Esophagus squamous epithelium (tissue), 5 donors: ENCODE data around the gene MICA. TPM values are rescaled to one million over a fixed set of nuclear protein-coding genes. Genes with fewer than 3 reads are reported as not detected.
"Not testable (repeated sequence)": the region's sequence is repeated elsewhere in the genome, so short reads cannot be mapped to it uniquely, and the experiment has no call there.

ENCODE experiments used
- DNase-seq: peaks from one replicate; lab custom pipeline; 2025; lab: John Stamatoyannopoulos, UW
- H3K27ac ChIP-seq, 4 donors: fragments of 200-600 bp; sonication (generic); one replicate each; pipeline ENCODE4 v1.5.1; 2016 to 2019; ENCODE audit warnings: mild to moderate bottlenecking in 1 of 4
- H3K27me3 ChIP-seq, 4 donors: fragments of 200-600 bp; sonication (generic); 1 replicate in 3 of 4; 2 replicates in 1 of 4; pipeline versions ENCODE4 v1.5.1 to v1.6.0; 2017 to 2021; ENCODE audit warnings: antibody characterized with exemption in 1 of 4
- H3K36me3 ChIP-seq, 3 donors: fragments of 200-600 bp; sonication (generic); one replicate each; pipeline ENCODE4 v1.5.1; 2016 to 2019
- H3K4me1 ChIP-seq, 3 donors: fragments of 200-600 bp; sonication (generic); one replicate each; pipeline ENCODE4 v1.5.1; 2017 to 2019
- H3K4me3 ChIP-seq, 4 donors: fragments of 200-600 bp; sonication (generic); 1 replicate in 3 of 4; 2 replicates in 1 of 4; pipeline ENCODE4 v1.5.1; 2016 to 2019; ENCODE audit warnings: mild to moderate bottlenecking in 2 of 4, moderate library complexity in 1 of 4
- H3K9me3 ChIP-seq, 3 donors: fragments of 200-600 bp; sonication (generic); one replicate each; pipeline ENCODE4 v1.5.1; 2016 to 2019
- CTCF ChIP-seq, 6 experiments: fragments of 450-650 bp in 4 of 6; fragments of 200-600 bp in 2 of 6; sonication (generic) in 2 of 6; IDR thresholded peaks; one replicate each; pipeline ENCODE4 v1.5.1; 2016 to 2019; ENCODE audit warnings: antibody characterized with exemption in 6 of 6, mild to moderate bottlenecking in 4 of 6, moderate library complexity in 4 of 6
- POLR2A ChIP-seq, 4 donors: fragments of 450-650 bp; IDR thresholded peaks; one replicate each; pipeline ENCODE4 v1.6.1; 2017; ENCODE audit warnings: antibody characterized with exemption in 4 of 4, mild to moderate bottlenecking in 4 of 4, moderate library complexity in 3 of 4
- WGBS, 2 donors: methylation state at CpG; one replicate each; pipeline ENCODE4 v1.1.5; 2018; 5-methylcytosine and 5-hydroxymethylcytosine counted together
- intact Hi-C: fragments of 100-400 bp; cut with DNase I; formaldehyde crosslinking; loops from one replicate; pipeline ENCODE4 v1.15.0; 2022
- total RNA-seq, 4 donors: library from RNA; depleted of rRNA; stranded (reverse); fragments of >200 nt; gene quantifications; one replicate each; pipeline ENCODE4 v1.1.0, GENCODE V29; 2016
- donor health status: DM: yes; HTN: yes; CAD: no.

Gene MICA
- total RNA-seq, 4 donors from 2014 or later = 7.5 to 10.1 (median 8.8) TPM

GRCh38 chr6:31400467-31401289 is 2.7 kb upstream of the MICA start:
- peak overlapping the region; percentile 96 to 99 (median 99) for H3K27ac ChIP-seq
- DNase-seq = no peak
- no peaks in the 10 kb centered on the region for H3K36me3 ChIP-seq
- H3K4me3 ChIP-seq = peak overlapping the region; percentile 70 to 85 (median 79)
- intact Hi-C loops = no loop called here
- TF ChIP-seq CTCF (IDR thresholded peaks at IDR 0.05) = no peak
- peak in 1 of 4 donors; percentile 56 for TF ChIP-seq POLR2A (IDR thresholded peaks at IDR 0.05)
- H3K9me3 ChIP-seq = no peaks in the 10 kb centered on the region
- peaks cover 14 to 79% (median 41%) of the 10 kb centered on the region in 3 donors for H3K4me1 ChIP-seq
- H3K27me3 ChIP-seq = no peaks in the 10 kb centered on the region
- WGBS, 2 donors = 1 to 2% methylated on average over 22 to 25 of the region's 30 CpGs

- DNase-seq = no peak
- peak overlapping the region; percentile 96 to 99 (median 99) for H3K27ac ChIP-seq
- H3K36me3 ChIP-seq = no peaks in the 10 kb centered on the region
- TF ChIP-seq POLR2A (IDR thresholded peaks at IDR 0.05) (peak in 2 of 4 donors; percentile 42 to 50), CTCF (IDR thresholded peaks at IDR 0.05) (no peak)
- peak overlapping the region; percentile 70 to 85 (median 79) for H3K4me3 ChIP-seq
- H3K9me3 ChIP-seq = no peaks in the 10 kb centered on the region
- intact Hi-C loops = no loop called here
- peaks cover 14 to 86% (median 41%) of the 10 kb centered on the region in 3 donors for H3K4me1 ChIP-seq
- WGBS, 2 donors = 23 to 29% methylated on average over 4 of the region's 4 CpGs
- no peaks in the 10 kb centered on the region for H3K27me3 ChIP-seq
These were observed 2.0 kb upstream of the MICA start for GRCh38 chr6:31401403-31401802.

- Histone ChIP-seq H3K27ac (peak overlapping the region; percentile 93 to 99 (median 98)), H3K9me3 (no peaks in the 10 kb centered on the region), H3K4me1 (peaks cover 18 to 88% (median 42%) of the 10 kb centered on the region in 3 donors), H3K27me3 (no peaks in the 10 kb centered on the region), H3K36me3 (no peaks in the 10 kb centered on the region), H3K4me3 (peak overlapping the region; percentile 60 to 80 (median 76))
- intact Hi-C loops = no loop called here
- no peak for DNase-seq
- WGBS, 2 donors = 1 to 4% methylated on average over 23 to 24 of the region's 27 CpGs
- TF ChIP-seq CTCF (IDR thresholded peaks at IDR 0.05) (no peak), POLR2A (IDR thresholded peaks at IDR 0.05) (no peak)
These were observed 792 bp upstream of the MICA start for GRCh38 chr6:31402324-31403282.

GRCh38 chr6:31404061-31404364 is 618 bp downstream of the MICA start:
- Histone ChIP-seq H3K4me3 (peak overlapping the region; percentile 60 to 80 (median 76)), H3K4me1 (peaks cover 23 to 88% (median 36%) of the 10 kb centered on the region in 3 donors), H3K27ac (peak overlapping the region; percentile 93 to 99 (median 98))
- DNase-seq, H3K27me3 ChIP-seq, intact Hi-C loops, H3K9me3 ChIP-seq, H3K36me3 ChIP-seq: not testable (repeated sequence)
- 8 to 33% methylated on average over 4 to 9 of the region's 13 CpGs for WGBS, 2 donors

GRCh38 chr6:31405996-31406395 is 2.6 kb downstream of the MICA start:
- H3K9me3 ChIP-seq = no peaks in the 10 kb centered on the region
- intact Hi-C loops = no loop called here
- no peak overlapping the region for H3K4me3 ChIP-seq
- peaks cover 0 to 11% (median 0%) of the 10 kb centered on the region in 3 donors for H3K36me3 ChIP-seq
- TF ChIP-seq POLR2A (IDR thresholded peaks at IDR 0.05) (no peak), CTCF (IDR thresholded peaks at IDR 0.05) (no peak)
- peaks cover 21 to 87% (median 36%) of the 10 kb centered on the region in 3 donors for H3K4me1 ChIP-seq
- DNase-seq = no peak
- 68 to 71% methylated on average over 5 of the region's 5 CpGs for WGBS, 2 donors
- no peaks in the 10 kb centered on the region for H3K27me3 ChIP-seq
- H3K27ac ChIP-seq = no peak overlapping the region
